Progenitor cell of endocrine pancreas (in vitro differentiated cells): ENCODE results near the gene GAS2L1. TPM values are rescaled to one million over a fixed set of nuclear protein-coding genes. Genes with fewer than 3 reads are reported as not detected.

Experiments used
- DNase-seq: peaks from one replicate; pipeline ENCODE4 v3.0.0; 2021; ENCODE audit warnings: low spot score; ENCODE audit not compliant: unreplicated experiment
- H3K27ac Mint-ChIP-seq: 2 replicates; pipeline ENCODE4 v1.8.0; 2021; ENCODE audit warnings: mild to moderate bottlenecking, moderate library complexity, mixed read lengths
- H3K27me3 Mint-ChIP-seq: 2 replicates; pipeline ENCODE4 v1.8.0; 2021; ENCODE audit warnings: mixed read lengths
- H3K36me3 Mint-ChIP-seq: 2 replicates; pipeline ENCODE4 v1.8.0; 2022; ENCODE audit warnings: mixed read lengths; ENCODE audit not compliant: insufficient read depth
- H3K4me1 Mint-ChIP-seq: 2 replicates; pipeline ENCODE4 v1.8.0; 2021; ENCODE audit warnings: low read depth, mixed read lengths
- H3K4me3 Mint-ChIP-seq: 2 replicates; pipeline ENCODE4 v1.8.0; 2021; ENCODE audit warnings: low read depth, mild to moderate bottlenecking, moderate library complexity, mixed read lengths
- H3K9me3 Mint-ChIP-seq: 2 replicates; pipeline ENCODE4 v1.8.0; 2021; ENCODE audit warnings: low read depth, mixed read lengths
- CTCF ChIP-seq: fragments of 200-600 bp; sonication (generic); IDR thresholded peaks from one replicate; pipeline ENCODE4 v1.5.0; 2021; ENCODE audit warnings: antibody characterized with exemption, mild to moderate bottlenecking; ENCODE audit not compliant: unreplicated experiment
- total RNA-seq: library from RNA; stranded (reverse); gene quantifications from 2 replicates; pipeline ENCODE4 v1.2.1, GENCODE V29; 2021

Gene GAS2L1
- total RNA-seq, 1 donor from 2014 or later: 11.5 TPM

DNA sequence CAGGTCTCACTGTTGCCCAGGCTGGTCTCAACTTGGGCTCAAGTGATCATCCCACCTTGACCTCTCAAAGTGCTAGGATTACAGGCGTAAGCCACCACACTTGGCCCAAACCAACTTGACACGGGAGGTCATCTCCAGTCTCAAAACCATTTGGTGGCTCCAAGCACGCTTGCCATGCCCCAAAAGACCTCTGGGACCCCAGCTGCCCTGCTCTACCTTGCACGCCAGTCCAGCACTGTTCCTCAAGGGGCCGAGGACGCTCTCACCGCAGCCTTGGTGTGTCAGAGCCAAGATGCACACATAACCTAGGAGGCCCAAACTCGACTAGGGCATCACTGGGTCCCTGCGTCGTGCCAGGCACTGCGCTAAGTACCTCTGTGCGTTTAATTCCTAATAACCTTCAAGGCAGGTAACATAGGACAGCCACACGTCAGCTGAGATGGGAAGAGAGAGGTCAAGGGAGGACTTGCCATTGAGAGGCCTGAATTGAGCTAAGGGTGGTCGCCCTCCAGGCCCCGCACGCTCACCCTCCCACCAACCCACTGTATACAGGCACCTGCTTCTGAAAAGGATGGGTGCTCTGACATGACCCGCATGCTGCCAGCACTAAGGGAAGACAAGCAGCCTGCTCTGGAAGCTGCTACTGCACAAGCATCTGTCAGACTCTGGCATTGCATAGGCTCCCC, 4.6 kb upstream of the GAS2L1 start:
- no peaks in the 10 kb centered on the region for H3K9me3 Mint-ChIP-seq
- peaks cover 27% of the 10 kb centered on the region for H3K36me3 Mint-ChIP-seq
- no peak for TF ChIP-seq CTCF
- H3K4me3 Mint-ChIP-seq: no peak overlapping the region
- DNase-seq: no peak
- no peaks in the 10 kb centered on the region for H3K27me3 Mint-ChIP-seq
- peak overlapping the region; percentile 83 for H3K27ac Mint-ChIP-seq
- H3K4me1 Mint-ChIP-seq: peaks cover 1% of the 10 kb centered on the region

GRCh38 chr22:29302402-29302680, 4.1 kb upstream of the GAS2L1 start:
- no peak for TF ChIP-seq CTCF
- DNase-seq: no peak
- peaks cover 22% of the 10 kb centered on the region for H3K36me3 Mint-ChIP-seq
- no peak overlapping the region for H3K4me3 Mint-ChIP-seq
- no peaks in the 10 kb centered on the region for H3K9me3 Mint-ChIP-seq
- H3K4me1 Mint-ChIP-seq: peaks cover 1% of the 10 kb centered on the region
- no peaks in the 10 kb centered on the region for H3K27me3 Mint-ChIP-seq
- peak overlapping the region; percentile 83 for H3K27ac Mint-ChIP-seq

DNA sequence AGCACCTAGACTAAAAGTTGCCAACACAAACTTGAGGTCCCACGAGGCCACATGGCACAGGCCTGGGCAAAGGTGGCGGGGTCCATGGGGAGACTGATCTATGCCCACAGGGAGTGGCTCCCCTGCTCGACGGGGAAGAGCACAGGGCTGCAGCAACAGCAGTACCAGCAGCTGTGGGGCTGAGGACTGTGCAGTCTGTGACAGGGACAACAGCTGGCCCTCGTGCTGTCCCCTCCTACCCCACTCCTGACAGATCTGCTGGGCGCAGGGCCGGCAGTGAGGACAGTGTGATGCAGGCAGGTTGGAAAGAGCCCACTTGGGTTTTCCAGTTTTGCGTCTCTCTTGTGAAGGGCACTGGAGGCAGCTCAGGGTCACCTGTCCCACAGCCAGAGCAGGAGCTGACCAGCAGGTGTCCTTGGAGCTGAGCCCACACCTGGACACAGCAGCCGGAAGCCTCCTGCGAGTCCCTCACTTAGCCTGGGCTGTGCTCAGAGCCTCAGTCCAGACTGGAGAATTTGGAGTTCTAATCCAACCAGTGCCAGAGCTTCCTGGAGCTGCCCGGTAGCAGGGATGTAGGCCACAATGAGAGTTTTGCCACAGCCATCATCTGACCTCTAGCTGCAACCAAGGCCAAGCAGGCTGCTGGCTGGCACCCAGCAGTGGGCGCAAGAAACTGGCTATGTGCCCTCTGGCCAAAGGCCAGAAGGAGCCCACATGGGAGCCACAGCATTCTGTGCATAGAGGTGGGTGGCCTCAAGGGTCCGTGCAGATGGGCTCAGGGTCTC, 3.6 kb upstream of the GAS2L1 start:
- Mint-ChIP-seq H3K4me3 (no peak overlapping the region), H3K9me3 (no peaks in the 10 kb centered on the region), H3K27me3 (no peaks in the 10 kb centered on the region), H3K36me3 (peaks cover 17% of the 10 kb centered on the region), H3K4me1 (peaks cover 1% of the 10 kb centered on the region), H3K27ac (no peak overlapping the region)
- TF ChIP-seq CTCF: no peak
- DNase-seq: no peak

GRCh38 chr22:29305836-29306174, 645 bp upstream of the GAS2L1 start:
- Mint-ChIP-seq H3K9me3 (no peaks in the 10 kb centered on the region), H3K4me3 (peak overlapping the region; percentile 77), H3K36me3 (peaks cover 3% of the 10 kb centered on the region), H3K27me3 (no peaks in the 10 kb centered on the region), H3K4me1 (peaks cover 3% of the 10 kb centered on the region), H3K27ac (no peak overlapping the region)
- no peak for DNase-seq
- no peak for TF ChIP-seq CTCF

DNA sequence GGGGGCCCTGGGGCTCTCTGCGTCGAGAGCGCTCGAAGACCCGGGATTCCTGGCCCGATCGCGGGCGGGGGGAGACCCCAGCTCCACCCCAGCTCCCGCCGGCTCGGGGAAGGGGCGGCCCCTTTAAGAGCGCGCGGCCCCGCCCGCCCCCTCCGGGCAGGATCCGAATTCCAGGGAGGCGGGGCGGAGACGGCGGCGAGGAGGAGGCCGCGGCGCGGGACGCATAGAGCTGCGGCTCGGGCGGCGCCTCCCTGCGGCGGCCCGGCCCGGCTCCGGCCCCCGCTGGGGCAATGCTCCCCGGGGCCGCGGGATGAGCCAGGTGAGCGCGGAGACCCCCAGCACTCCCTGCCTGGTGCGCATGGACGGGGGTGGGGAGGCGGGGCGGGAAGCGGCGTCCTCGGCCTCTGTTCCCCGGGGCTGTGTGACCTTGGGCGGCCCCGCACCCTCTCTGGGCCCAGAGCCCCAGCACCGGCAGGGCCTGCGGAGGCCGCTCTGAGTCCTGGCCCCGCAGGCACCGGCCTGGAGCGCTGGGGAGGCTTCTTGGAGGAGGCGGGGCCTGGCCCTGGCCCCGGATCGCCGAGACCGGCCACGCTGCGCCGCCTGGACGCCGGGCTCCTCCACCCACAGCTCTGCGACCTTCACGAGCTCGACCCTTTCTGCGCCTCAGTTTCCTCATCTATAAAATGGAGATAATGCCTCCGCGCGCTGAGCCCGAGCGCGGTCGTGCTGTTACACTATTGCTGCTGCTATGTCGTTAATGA, 565 bp downstream of the GAS2L1 start:
- peak overlapping the region; percentile 81 for H3K4me3 Mint-ChIP-seq
- H3K27me3 Mint-ChIP-seq: no peaks in the 10 kb centered on the region
- TF ChIP-seq CTCF: no peak
- DNase-seq: peak; percentile 67
- no peaks in the 10 kb centered on the region for H3K36me3 Mint-ChIP-seq
- H3K27ac Mint-ChIP-seq: peak overlapping the region; percentile 86
- H3K4me1 Mint-ChIP-seq: peaks cover 3% of the 10 kb centered on the region
- H3K9me3 Mint-ChIP-seq: no peaks in the 10 kb centered on the region
